Epithelial cell of proximal tubule (primary cell): ENCODE data around the gene RHOBTB1. TPM values are rescaled to one million over a fixed set of nuclear protein-coding genes. Genes with fewer than 3 reads are reported as not detected.
"Not testable (repeated sequence)": the region's sequence is repeated elsewhere in the genome, so short reads cannot be mapped to it uniquely, and the experiment has no call there.

ENCODE experiments used
- DNase-seq: peaks from one replicate; pipeline ENCODE4 v3.0.0-alpha.2; 2011; ENCODE audit warnings: low read depth
- H3K4me3 ChIP-seq: 2 replicates; pipeline ENCODE4 v1.5.1; 2011; ENCODE audit warnings: low read depth, mild to moderate bottlenecking, low read length
- CTCF ChIP-seq: conservative IDR thresholded peaks from 2 replicates; pipeline ENCODE4 v1.5.1; 2012; ENCODE audit warnings: low read depth, mild to moderate bottlenecking, low read length
- total RNA-seq: library from RNA; depleted of rRNA; stranded (reverse); fragments of >200 nt; gene quantifications from 2 replicates; pipeline ENCODE4 v1.2.3, GENCODE V29; 2015

RHOBTB1 gene
- total RNA-seq, 1 donor from 2014 or later, result 22.2 TPM

GRCh38 chr10:60908031-60908430 lies 36.0 kb downstream of the RHOBTB1 start:
- peak; percentile 40 for DNase-seq
- no peak overlapping the region for H3K4me3 ChIP-seq
- TF ChIP-seq CTCF, result no peak

GRCh38 chr10:60907236-60907635 lies 36.7 kb downstream of the RHOBTB1 start:
- DNase-seq, result no peak
- TF ChIP-seq CTCF, result no peak
- H3K4me3 ChIP-seq, result no peak overlapping the region

- not testable (repeated sequence) for DNase-seq
Measured at GRCh38 chr10:60906825-60907224, 37.2 kb downstream of the RHOBTB1 start.

GRCh38 chr10:60906411-60906810 lies 37.6 kb downstream of the RHOBTB1 start:
- no peak for TF ChIP-seq CTCF
- no peak overlapping the region for H3K4me3 ChIP-seq
- DNase-seq, result no peak

More at GRCh38 chr10:60906825-60907224, 37.2 kb downstream of the RHOBTB1 start:
- not testable (repeated sequence) for H3K4me3 ChIP-seq

GRCh38 chr10:60905580-60905979 lies 38.4 kb downstream of the RHOBTB1 start:
- DNase-seq, result no peak

GRCh38 chr10:60903096-60903495 lies 40.9 kb downstream of the RHOBTB1 start:
- no peak for TF ChIP-seq CTCF
- no peak for DNase-seq
- no peak overlapping the region for H3K4me3 ChIP-seq

More at GRCh38 chr10:60905580-60905979, 38.4 kb downstream of the RHOBTB1 start:
- H3K4me3 ChIP-seq, result no peak overlapping the region
- no peak for TF ChIP-seq CTCF

- DNase-seq, result no peak
- TF ChIP-seq CTCF, result no peak
- H3K4me3 ChIP-seq, result no peak overlapping the region
Measured at GRCh38 chr10:60901561-60902235, 42.3 kb downstream of the RHOBTB1 start.
